NB4 (cell line): Measurements from ENCODE around the gene TFAM.

Source experiments
- POLR2A ChIP-seq: IDR thresholded peaks from 2 replicates; pipeline ENCODE4 v1.6.1; 2011; ENCODE audit warnings: mild to moderate bottlenecking; ENCODE audit not compliant: insufficient read length; ENCODE audit errors: extremely low read depth
- TF ChIP-seq, protein P1 (sequence below): IDR thresholded peaks from one replicate; pipeline ENCODE4 v1.5.1; 2012; ENCODE audit warnings: low read depth, low read length

DNA sequence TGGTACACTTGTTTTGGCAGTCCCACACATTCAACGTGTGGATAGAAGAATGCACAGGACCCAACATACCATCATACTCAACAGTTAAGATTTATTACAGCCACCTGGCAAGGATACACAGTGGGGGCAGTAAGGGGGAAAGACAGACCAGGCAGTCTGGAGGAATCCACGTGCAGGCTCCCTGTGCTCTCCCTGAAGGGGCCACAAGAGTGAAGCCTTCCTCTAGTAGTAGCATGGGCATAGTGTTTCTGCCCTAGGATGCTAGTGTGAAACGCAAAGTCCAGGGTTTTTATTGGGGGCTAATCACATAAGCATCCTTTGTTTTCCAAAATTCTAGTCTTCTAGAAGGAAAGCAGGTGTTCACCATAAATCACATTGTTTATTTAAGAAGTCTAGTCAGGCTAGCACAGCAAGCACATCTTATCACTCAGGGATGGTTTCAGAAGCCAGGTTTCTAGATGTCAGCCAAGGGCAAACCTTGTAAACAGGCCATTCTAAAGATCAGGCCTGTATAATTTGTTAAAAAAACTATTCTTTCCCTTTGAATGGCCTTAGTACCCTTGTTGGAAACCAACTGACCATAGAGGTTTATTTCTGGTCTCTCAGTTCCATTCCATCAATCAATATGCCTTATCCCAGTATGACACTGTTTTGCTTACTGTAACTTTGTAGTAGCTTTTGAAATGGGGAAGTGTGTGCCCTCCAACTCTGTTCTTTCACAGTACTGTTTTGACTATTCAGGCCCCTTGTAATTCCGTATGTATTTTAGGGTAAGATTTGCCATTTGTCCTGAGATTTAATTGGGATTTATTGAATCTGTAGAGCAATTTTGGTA lies 12.4 kb upstream of the TFAM start:
- TF ChIP-seq POLR2A, result no peak
- TF ChIP-seq, protein P1, sequence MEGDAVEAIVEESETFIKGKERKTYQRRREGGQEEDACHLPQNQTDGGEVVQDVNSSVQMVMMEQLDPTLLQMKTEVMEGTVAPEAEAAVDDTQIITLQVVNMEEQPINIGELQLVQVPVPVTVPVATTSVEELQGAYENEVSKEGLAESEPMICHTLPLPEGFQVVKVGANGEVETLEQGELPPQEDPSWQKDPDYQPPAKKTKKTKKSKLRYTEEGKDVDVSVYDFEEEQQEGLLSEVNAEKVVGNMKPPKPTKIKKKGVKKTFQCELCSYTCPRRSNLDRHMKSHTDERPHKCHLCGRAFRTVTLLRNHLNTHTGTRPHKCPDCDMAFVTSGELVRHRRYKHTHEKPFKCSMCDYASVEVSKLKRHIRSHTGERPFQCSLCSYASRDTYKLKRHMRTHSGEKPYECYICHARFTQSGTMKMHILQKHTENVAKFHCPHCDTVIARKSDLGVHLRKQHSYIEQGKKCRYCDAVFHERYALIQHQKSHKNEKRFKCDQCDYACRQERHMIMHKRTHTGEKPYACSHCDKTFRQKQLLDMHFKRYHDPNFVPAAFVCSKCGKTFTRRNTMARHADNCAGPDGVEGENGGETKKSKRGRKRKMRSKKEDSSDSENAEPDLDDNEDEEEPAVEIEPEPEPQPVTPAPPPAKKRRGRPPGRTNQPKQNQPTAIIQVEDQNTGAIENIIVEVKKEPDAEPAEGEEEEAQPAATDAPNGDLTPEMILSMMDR, result no peak
